Measurements from ENCODE around the gene GBF1. TPM values are rescaled to one million over a fixed set of nuclear protein-coding genes. Genes with fewer than 3 reads are reported as not detected.

Gene GBF1
- total and polyA plus RNA-seq, 4 donors: 6.0 to 27.2 (median 15.2) TPM

GRCh38 chr10:102409604-102410428, 164.5 kb downstream of the GBF1 start:
- Histone ChIP-seq H3K36me3 (ENCODE audit: control insufficient read depth in 4 of 4, insufficient read depth in 3 of 4, low read depth in 1 of 4, low read length in 3 of 4) (no peaks in the 10 kb centered on the region), H3K9me3 (ENCODE audit: control insufficient read depth in 4 of 4, low read length in 3 of 4) (no peaks in the 10 kb centered on the region), H3K27ac (ENCODE audit: low read depth in 1 of 2, low read length in 2 of 2) (no peak overlapping the region), H3K4me3 (ENCODE audit: low read depth in 1 of 3, low read length in 3 of 3) (no peak overlapping the region), H3K9ac (ENCODE audit: low read depth in 1 of 2, low read length in 2 of 2) (no peak overlapping the region), H3K4me1 (ENCODE audit: control insufficient read depth in 4 of 4, insufficient read depth in 4 of 4, low read length in 3 of 4) (peaks cover 2 to 8% (median 5%) of the 10 kb centered on the region in 4 donors), H3K27me3 (ENCODE audit: control insufficient read depth in 4 of 4, insufficient read depth in 4 of 4, low read length in 3 of 4) (peaks cover 0 to 25% (median 6%) of the 10 kb centered on the region in 4 donors)
- no peak for DNase-seq (ENCODE audit: low spot score)
- WGBS: 39% methylated on average over 24 of the region's 24 CpGs
- TF ChIP-seq FOXA1 (IDR thresholded peaks at IDR 0.05): no peak
- no peak for TF ChIP-seq TAF1 (conservative IDR thresholded peaks at IDR 0.05)
- TF ChIP-seq SP1 (IDR thresholded peaks at IDR 0.05): no peak
- no peak for TF ChIP-seq YY1 (IDR thresholded peaks at IDR 0.05)
- no peak for TF ChIP-seq REST (IDR thresholded peaks at IDR 0.05)
- TF ChIP-seq, protein P1, sequence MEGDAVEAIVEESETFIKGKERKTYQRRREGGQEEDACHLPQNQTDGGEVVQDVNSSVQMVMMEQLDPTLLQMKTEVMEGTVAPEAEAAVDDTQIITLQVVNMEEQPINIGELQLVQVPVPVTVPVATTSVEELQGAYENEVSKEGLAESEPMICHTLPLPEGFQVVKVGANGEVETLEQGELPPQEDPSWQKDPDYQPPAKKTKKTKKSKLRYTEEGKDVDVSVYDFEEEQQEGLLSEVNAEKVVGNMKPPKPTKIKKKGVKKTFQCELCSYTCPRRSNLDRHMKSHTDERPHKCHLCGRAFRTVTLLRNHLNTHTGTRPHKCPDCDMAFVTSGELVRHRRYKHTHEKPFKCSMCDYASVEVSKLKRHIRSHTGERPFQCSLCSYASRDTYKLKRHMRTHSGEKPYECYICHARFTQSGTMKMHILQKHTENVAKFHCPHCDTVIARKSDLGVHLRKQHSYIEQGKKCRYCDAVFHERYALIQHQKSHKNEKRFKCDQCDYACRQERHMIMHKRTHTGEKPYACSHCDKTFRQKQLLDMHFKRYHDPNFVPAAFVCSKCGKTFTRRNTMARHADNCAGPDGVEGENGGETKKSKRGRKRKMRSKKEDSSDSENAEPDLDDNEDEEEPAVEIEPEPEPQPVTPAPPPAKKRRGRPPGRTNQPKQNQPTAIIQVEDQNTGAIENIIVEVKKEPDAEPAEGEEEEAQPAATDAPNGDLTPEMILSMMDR (IDR thresholded peaks at IDR 0.05; ENCODE audit: low read depth, low read length, missing input control): no peak
- TF ChIP-seq, protein P2, sequence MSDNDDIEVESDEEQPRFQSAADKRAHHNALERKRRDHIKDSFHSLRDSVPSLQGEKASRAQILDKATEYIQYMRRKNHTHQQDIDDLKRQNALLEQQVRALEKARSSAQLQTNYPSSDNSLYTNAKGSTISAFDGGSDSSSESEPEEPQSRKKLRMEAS (IDR thresholded peaks at IDR 0.05): no peak
- no peak for TF ChIP-seq GABPA (IDR thresholded peaks at IDR 0.05 in 1 of 2, conservative IDR thresholded peaks at IDR 0.05 in 1 of 2)
- no peak for TF ChIP-seq FOXA2 (IDR thresholded peaks at IDR 0.05)

DNA sequence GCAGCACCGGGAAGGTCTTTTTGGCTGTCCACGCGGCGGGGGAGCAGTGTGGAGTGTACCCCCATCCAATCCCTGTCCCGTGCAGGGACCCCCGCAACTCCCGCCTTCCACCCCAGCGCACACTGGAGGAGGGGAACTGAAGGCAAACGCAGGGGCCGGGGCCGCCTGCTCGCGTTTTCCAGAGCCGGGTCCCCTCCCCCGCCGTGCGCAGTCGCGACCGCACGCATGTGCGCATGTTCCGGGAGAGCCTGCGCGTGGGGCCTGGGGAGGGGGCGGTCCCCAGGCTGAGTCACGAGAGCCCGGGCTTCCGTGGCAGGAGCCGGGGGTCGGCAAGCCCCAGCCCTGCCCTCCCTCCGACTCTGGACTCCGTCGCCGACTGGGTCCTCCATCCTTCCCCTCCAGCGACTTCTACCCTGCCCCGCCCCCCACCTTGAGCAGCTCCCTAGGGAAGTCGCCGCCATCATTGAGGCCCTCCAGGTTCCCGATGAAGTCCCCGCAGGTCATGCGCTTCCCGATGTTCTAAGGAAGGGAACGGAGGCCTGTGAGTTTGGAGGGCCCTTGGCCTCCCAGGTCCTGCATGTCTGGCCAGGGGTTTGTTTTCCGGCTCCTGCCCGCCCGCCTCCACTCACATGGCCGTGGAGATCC, 165.2 kb downstream of the GBF1 start:
- TF ChIP-seq TAF1 (conservative IDR thresholded peaks at IDR 0.05) (no peak), JUND (IDR thresholded peaks at IDR 0.05) (no peak), YY1 (IDR thresholded peaks at IDR 0.05) (no peak), ATF3 (IDR thresholded peaks at IDR 0.05) (no peak), REST (IDR thresholded peaks at IDR 0.05) (no peak)
- TF ChIP-seq, protein P2 (IDR thresholded peaks at IDR 0.05): no peak
- TF ChIP-seq, protein P3, sequence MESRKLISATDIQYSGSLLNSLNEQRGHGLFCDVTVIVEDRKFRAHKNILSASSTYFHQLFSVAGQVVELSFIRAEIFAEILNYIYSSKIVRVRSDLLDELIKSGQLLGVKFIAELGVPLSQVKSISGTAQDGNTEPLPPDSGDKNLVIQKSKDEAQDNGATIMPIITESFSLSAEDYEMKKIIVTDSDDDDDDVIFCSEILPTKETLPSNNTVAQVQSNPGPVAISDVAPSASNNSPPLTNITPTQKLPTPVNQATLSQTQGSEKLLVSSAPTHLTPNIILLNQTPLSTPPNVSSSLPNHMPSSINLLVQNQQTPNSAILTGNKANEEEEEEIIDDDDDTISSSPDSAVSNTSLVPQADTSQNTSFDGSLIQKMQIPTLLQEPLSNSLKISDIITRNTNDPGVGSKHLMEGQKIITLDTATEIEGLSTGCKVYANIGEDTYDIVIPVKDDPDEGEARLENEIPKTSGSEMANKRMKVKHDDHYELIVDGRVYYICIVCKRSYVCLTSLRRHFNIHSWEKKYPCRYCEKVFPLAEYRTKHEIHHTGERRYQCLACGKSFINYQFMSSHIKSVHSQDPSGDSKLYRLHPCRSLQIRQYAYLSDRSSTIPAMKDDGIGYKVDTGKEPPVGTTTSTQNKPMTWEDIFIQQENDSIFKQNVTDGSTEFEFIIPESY (IDR thresholded peaks at IDR 0.05): no peak
- TF ChIP-seq, protein P1 (IDR thresholded peaks at IDR 0.05; ENCODE audit: low read depth, low read length, missing input control): no peak
- Histone ChIP-seq H3K4me1 (ENCODE audit: control insufficient read depth in 4 of 4, insufficient read depth in 4 of 4, low read length in 3 of 4) (peaks cover 2 to 8% (median 5%) of the 10 kb centered on the region in 4 donors), H3K9me3 (ENCODE audit: control insufficient read depth in 4 of 4, low read length in 3 of 4) (no peaks in the 10 kb centered on the region), H3K4me3 (ENCODE audit: low read depth in 1 of 3, low read length in 3 of 3) (no peak overlapping the region), H3K27me3 (ENCODE audit: control insufficient read depth in 4 of 4, insufficient read depth in 4 of 4, low read length in 3 of 4) (peaks cover 0 to 25% (median 6%) of the 10 kb centered on the region in 4 donors), H3K9ac (ENCODE audit: low read depth in 1 of 2, low read length in 2 of 2) (no peak overlapping the region), H3K36me3 (ENCODE audit: control insufficient read depth in 4 of 4, insufficient read depth in 3 of 4, low read depth in 1 of 4, low read length in 3 of 4) (no peaks in the 10 kb centered on the region), H3K27ac (ENCODE audit: low read depth in 1 of 2, low read length in 2 of 2) (no peak overlapping the region)
- WGBS: 7% methylated on average over 48 of the region's 48 CpGs
- DNase-seq (ENCODE audit: low spot score): no peak
